HAP-1 (cell line): ENCODE data around the gene VSTM1.
"Not testable (repeated sequence)": the region's sequence is repeated elsewhere in the genome, so short reads cannot be mapped to it uniquely, and the experiment has no call there.

Experiments used
- DNase-seq, 2 experiments: peaks; one replicate each; pipeline ENCODE4 v3.0.0-alpha.2; 2016 to 2020; ENCODE audit warnings: low spot score in 2 of 2
- H3K27me3 ChIP-seq: fragments of 250-450 bp; sonication (Bioruptor Pico); 2 replicates; pipeline ENCODE4 v1.5.1; 2020; ENCODE audit warnings: low read depth, mild to moderate bottlenecking, moderate library complexity
- H3K36me3 ChIP-seq: fragments of 250-450 bp; sonication (Bioruptor Pico); replicated peaks from 2 replicates; pipeline ENCODE4 v1.5.1; 2020; ENCODE audit warnings: mild to moderate bottlenecking
- H3K4me1 ChIP-seq: fragments of 250-450 bp; sonication (Bioruptor Pico); 2 replicates; pipeline ENCODE4 v1.5.1; 2020; ENCODE audit warnings: mild to moderate bottlenecking
- H3K4me3 ChIP-seq: fragments of 250-450 bp; sonication (Bioruptor Pico); 2 replicates; pipeline ENCODE4 v1.5.1; 2020; ENCODE audit warnings: mild to moderate bottlenecking, moderate library complexity
- H3K9me3 ChIP-seq: fragments of 250-450 bp; sonication (Bioruptor Pico); 2 replicates; pipeline ENCODE4 v1.5.1; 2020; ENCODE audit warnings: mild to moderate bottlenecking, moderate library complexity
- in situ Hi-C: fragments of 300-500 bp; cut with MboI; formaldehyde crosslinking; loops from 3 replicates; pipeline ENCODE4 v1.14.3; 2020; ENCODE audit warnings: low sequenced_read_pairs, inconsistent platforms, mixed read lengths

Gene VSTM1

GRCh38 chr19:54063350-54064116 is at the start of gene VSTM1:
Gene VSTM1 (minus strand): TSS chr19:54063897. CDS start chr19:54063777, 120 bp downstream.
- Histone ChIP-seq H3K36me3 (no peaks in the 10 kb centered on the region), H3K4me1 (no peaks in the 10 kb centered on the region), H3K27me3 (no peaks in the 10 kb centered on the region), H3K9me3 (no peaks in the 10 kb centered on the region), H3K4me3 (no peak within 1 kb of the TSS)
- no peak for DNase-seq
- in situ Hi-C loops = no loop called here

- peak in 1 of 2 experiments; percentile 5 for DNase-seq
- in situ Hi-C loops = no loop called here
- no peaks in the 10 kb centered on the region for H3K9me3 ChIP-seq
- no peak overlapping the region for H3K4me3 ChIP-seq
- peaks cover 3% of the 10 kb centered on the region; the same call in 1 of the 2 replicates for H3K4me1 ChIP-seq
- H3K27me3 ChIP-seq = no peaks in the 10 kb centered on the region
- peaks cover 62% of the 10 kb centered on the region for H3K36me3 ChIP-seq
These were observed 46.0 kb upstream of the VSTM1 start for GRCh38 chr19:54109651-54110050.

- H3K4me3 ChIP-seq = no peak overlapping the region
- no peaks in the 10 kb centered on the region for H3K9me3 ChIP-seq
- in situ Hi-C loops = no loop called here
- peak in 1 of 2 experiments; percentile 1 for DNase-seq
- peaks cover 66% of the 10 kb centered on the region for H3K36me3 ChIP-seq
- H3K4me1 ChIP-seq = no peaks in the 10 kb centered on the region
- H3K27me3 ChIP-seq = no peaks in the 10 kb centered on the region
These were observed 44.8 kb upstream of the VSTM1 start for GRCh38 chr19:54108496-54108895.

- Histone ChIP-seq H3K4me1 (no peaks in the 10 kb centered on the region), H3K27me3 (no peaks in the 10 kb centered on the region), H3K9me3 (no peaks in the 10 kb centered on the region), H3K36me3 (peaks cover 66% of the 10 kb centered on the region), H3K4me3 (no peak overlapping the region)
- in situ Hi-C loops = no loop called here
- peak in 1 of 2 experiments; percentile 5 for DNase-seq
These were observed 44.3 kb upstream of the VSTM1 start for GRCh38 chr19:54107876-54108490.

- in situ Hi-C loops = no loop called here
- H3K4me3 ChIP-seq = no peak overlapping the region
- peaks cover 62% of the 10 kb centered on the region for H3K36me3 ChIP-seq
- no peaks in the 10 kb centered on the region for H3K27me3 ChIP-seq
- no peaks in the 10 kb centered on the region for H3K4me1 ChIP-seq
- peak in 1 of 2 experiments; percentile 1 for DNase-seq
- no peaks in the 10 kb centered on the region for H3K9me3 ChIP-seq
These were observed 43.0 kb upstream of the VSTM1 start for GRCh38 chr19:54106716-54107115.

GRCh38 chr19:54105796-54106195 is 42.1 kb upstream of the VSTM1 start:
- in situ Hi-C loops = no loop called here
- Histone ChIP-seq H3K4me3 (no peak overlapping the region), H3K27me3 (no peaks in the 10 kb centered on the region), H3K36me3 (peaks cover 58% of the 10 kb centered on the region), H3K4me1 (no peaks in the 10 kb centered on the region), H3K9me3 (no peaks in the 10 kb centered on the region)
- DNase-seq = no peak

- peak in 1 of 2 experiments; percentile 4 for DNase-seq
- Histone ChIP-seq H3K27me3 (no peaks in the 10 kb centered on the region), H3K36me3 (peaks cover 54% of the 10 kb centered on the region), H3K4me3 (no peak overlapping the region), H3K4me1 (no peaks in the 10 kb centered on the region), H3K9me3 (no peaks in the 10 kb centered on the region)
- in situ Hi-C loops = no loop called here
These were observed 41.5 kb upstream of the VSTM1 start for GRCh38 chr19:54104998-54105715.

- peak; percentile 94 to 96 for DNase-seq
- H3K9me3 ChIP-seq = no peaks in the 10 kb centered on the region
- no peaks in the 10 kb centered on the region for H3K4me1 ChIP-seq
- H3K27me3 ChIP-seq = no peaks in the 10 kb centered on the region
- H3K36me3 ChIP-seq = peaks cover 30% of the 10 kb centered on the region
- peak within 1 kb of the TSS; percentile 93 for H3K4me3 ChIP-seq
- in situ Hi-C loops = no loop called here
These were observed 38.9 kb upstream of the VSTM1 start, which contains the start of gene NDUFA3 for GRCh38 chr19:54102421-54103169. Gene NDUFA3 (plus strand): TSS chr19:54102855. CDS start chr19:54102879, 24 bp downstream.

- no peak for DNase-seq
- H3K36me3 ChIP-seq = peaks cover 10% of the 10 kb centered on the region
- in situ Hi-C loops = no loop called here
- H3K9me3 ChIP-seq = no peaks in the 10 kb centered on the region
- H3K4me1 ChIP-seq = no peaks in the 10 kb centered on the region
- H3K4me3 ChIP-seq = no peak within 1 kb of the TSS
- no peaks in the 10 kb centered on the region for H3K27me3 ChIP-seq
These were observed 36.9 kb upstream of the VSTM1 start, which contains the start of gene OSCAR for GRCh38 chr19:54100561-54100960. Gene OSCAR (minus strand): TSS chr19:54100803. CDS start chr19:54100792, 11 bp downstream.

GRCh38 chr19:54099903-54100255 is 36.2 kb upstream of the VSTM1 start:
- H3K4me1 ChIP-seq, H3K36me3 ChIP-seq, in situ Hi-C loops, H3K4me3 ChIP-seq, DNase-seq, H3K27me3 ChIP-seq, H3K9me3 ChIP-seq: not testable (repeated sequence)

- Histone ChIP-seq H3K36me3 (peaks cover 1% of the 10 kb centered on the region; the same call in 1 of the 2 replicates), H3K4me3 (no peak overlapping the region), H3K9me3 (no peaks in the 10 kb centered on the region), H3K27me3 (no peaks in the 10 kb centered on the region), H3K4me1 (no peaks in the 10 kb centered on the region)
- in situ Hi-C loops = no loop called here
- no peak for DNase-seq
These were observed 35.6 kb upstream of the VSTM1 start for GRCh38 chr19:54099190-54099902.

- no peaks in the 10 kb centered on the region for H3K27me3 ChIP-seq
- no peaks in the 10 kb centered on the region for H3K36me3 ChIP-seq
- H3K9me3 ChIP-seq = no peaks in the 10 kb centered on the region
- H3K4me1 ChIP-seq = no peaks in the 10 kb centered on the region
- in situ Hi-C loops = no loop called here
- H3K4me3 ChIP-seq = peak overlapping the region; percentile 11; the same call in 1 of the 2 replicates
- no peak for DNase-seq
These were observed 33.0 kb upstream of the VSTM1 start for GRCh38 chr19:54096617-54097106.
